IgD-negative memory B cell (primary cell): ENCODE measurements around the gene THSD4. TPM values are rescaled to one million over a fixed set of nuclear protein-coding genes. Genes with fewer than 3 reads are reported as not detected.
A peak's percentile ranks its signal among the peaks of the same experiment; 100 is the strongest.

ENCODE experiments used
- H3K27ac Mint-ChIP-seq, 3 donors: one replicate each; pipeline ENCODE4 v1.8.0; 2020 to 2022; ENCODE audit warnings: mild to moderate bottlenecking in 3 of 3, mixed read lengths in 3 of 3, moderate library complexity in 1 of 3
- H3K27me3 Mint-ChIP-seq: one replicate; pipeline ENCODE4 v1.8.0; 2021; ENCODE audit warnings: mixed read lengths
- H3K36me3 Mint-ChIP-seq: one replicate; pipeline ENCODE4 v1.8.0; 2020; ENCODE audit warnings: mild to moderate bottlenecking, mixed read lengths
- H3K4me1 Mint-ChIP-seq, 3 donors: one replicate each; pipeline ENCODE4 v1.8.0; 2020 to 2022; ENCODE audit warnings: mixed read lengths in 3 of 3, mild to moderate bottlenecking in 1 of 3
- H3K4me3 Mint-ChIP-seq, 4 donors: one replicate each; pipeline ENCODE4 v1.8.0; 2020 to 2022; ENCODE audit warnings: mild to moderate bottlenecking in 4 of 4, mixed read lengths in 4 of 4, moderate library complexity in 3 of 4
- H3K9me3 Mint-ChIP-seq, 3 donors: one replicate each; pipeline ENCODE4 v1.8.0; 2020 to 2021; ENCODE audit warnings: mixed read lengths in 3 of 3, mild to moderate bottlenecking in 1 of 3
- polyA plus RNA-seq: library from polyadenylated mRNA; unstranded; fragments of 300-500 nt; fragmentation: Illumina TruSeq; gene quantifications from one replicate; pipeline ENCODE4 v1.2.3, GENCODE V29; 2021

THSD4 gene
- polyA plus RNA-seq, 1 donor from 2014 or later: not detected

DNA sequence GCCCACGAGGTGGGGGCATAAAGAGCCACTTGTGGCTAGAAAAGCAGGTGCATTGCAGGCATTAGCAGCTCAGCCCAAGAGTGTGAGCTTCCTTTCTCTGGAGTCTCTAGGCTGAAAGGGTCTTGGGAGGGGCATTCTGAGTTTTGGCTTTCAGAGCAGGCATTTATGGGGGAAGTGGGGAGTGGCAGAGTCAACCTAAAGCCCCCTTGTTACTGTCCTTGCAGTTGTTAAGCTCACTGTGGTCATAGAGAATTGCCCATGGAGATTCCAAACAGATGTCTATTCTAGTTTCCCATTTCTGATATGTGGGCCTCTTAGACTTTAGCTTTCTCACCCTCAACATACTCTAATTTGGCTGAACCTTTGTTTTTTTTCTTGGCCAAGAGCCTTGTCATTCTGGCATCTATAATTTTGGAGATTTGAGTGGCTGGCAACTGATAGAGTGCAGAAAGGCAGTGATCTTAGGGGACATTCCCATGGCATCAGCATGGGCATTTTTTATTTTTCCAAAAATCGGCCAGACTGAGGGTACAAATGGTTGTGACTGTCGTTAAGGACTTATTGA is 217.9 kb downstream of the THSD4 start:
- H3K36me3 Mint-ChIP-seq: peaks cover 2% of the 10 kb centered on the region
- H3K9me3 Mint-ChIP-seq: no peaks in the 10 kb centered on the region
- H3K4me1 Mint-ChIP-seq: no peaks in the 10 kb centered on the region
- no peak overlapping the region for H3K4me3 Mint-ChIP-seq
- no peaks in the 10 kb centered on the region for H3K27me3 Mint-ChIP-seq
- peak overlapping the region in 1 of 3 donors; percentile 71 for H3K27ac Mint-ChIP-seq

GRCh38 chr15:71333839-71334238 is 218.6 kb downstream of the THSD4 start:
- peak overlapping the region in 1 of 3 donors; percentile 71 for H3K27ac Mint-ChIP-seq
- H3K27me3 Mint-ChIP-seq: no peaks in the 10 kb centered on the region
- H3K9me3 Mint-ChIP-seq: no peaks in the 10 kb centered on the region
- no peaks in the 10 kb centered on the region for H3K4me1 Mint-ChIP-seq
- no peak overlapping the region for H3K4me3 Mint-ChIP-seq
- H3K36me3 Mint-ChIP-seq: peaks cover 2% of the 10 kb centered on the region

GRCh38 chr15:71334434-71334833 is 219.2 kb downstream of the THSD4 start:
- Mint-ChIP-seq H3K36me3 (peaks cover 2% of the 10 kb centered on the region), H3K4me3 (no peak overlapping the region), H3K27me3 (no peaks in the 10 kb centered on the region), H3K4me1 (no peaks in the 10 kb centered on the region), H3K27ac (no peak overlapping the region), H3K9me3 (no peaks in the 10 kb centered on the region)

DNA sequence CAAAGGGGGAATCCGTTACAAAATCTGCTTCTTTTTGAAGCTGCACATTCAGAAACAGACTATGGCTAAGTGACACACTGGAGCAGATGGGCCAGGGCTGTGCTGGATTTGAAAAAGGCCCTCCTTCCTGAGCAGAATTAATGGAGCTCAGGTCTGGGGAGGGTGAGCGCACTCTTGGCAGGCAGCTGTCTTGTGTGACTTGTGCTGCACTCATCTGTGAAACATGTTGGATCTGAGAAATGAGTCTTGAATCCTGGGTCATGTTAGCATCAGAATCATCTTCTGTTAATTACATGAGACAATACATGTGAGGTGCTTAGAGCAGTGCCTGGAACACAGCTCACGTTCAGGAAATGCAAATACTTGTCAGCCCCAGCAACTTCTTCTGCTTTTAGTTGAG is 219.6 kb downstream of the THSD4 start:
- Mint-ChIP-seq H3K4me1 (no peaks in the 10 kb centered on the region), H3K9me3 (no peaks in the 10 kb centered on the region), H3K27ac (no peak overlapping the region), H3K4me3 (no peak overlapping the region), H3K27me3 (no peaks in the 10 kb centered on the region), H3K36me3 (peaks cover 2% of the 10 kb centered on the region)

DNA sequence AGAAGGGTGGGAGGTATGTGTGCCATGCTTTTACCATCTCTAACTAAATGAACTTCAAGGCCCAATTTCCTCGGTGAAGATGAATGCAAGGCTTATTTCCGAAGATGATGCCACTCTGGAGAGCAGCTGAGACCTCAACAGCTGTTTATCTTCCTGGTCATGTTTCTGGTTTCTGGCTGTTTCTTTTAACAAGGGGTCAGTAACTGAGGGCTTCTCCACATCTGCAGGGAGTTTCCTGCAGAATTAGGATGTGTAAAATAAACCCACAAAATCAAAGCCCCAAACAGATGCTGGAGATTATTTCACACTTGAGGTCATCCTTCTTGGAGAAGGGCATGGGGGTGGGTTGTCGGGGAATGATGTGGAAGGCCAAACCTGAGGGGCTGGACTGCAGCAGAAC is 220.3 kb downstream of the THSD4 start:
- no peaks in the 10 kb centered on the region for H3K27me3 Mint-ChIP-seq
- H3K36me3 Mint-ChIP-seq: peaks cover 2% of the 10 kb centered on the region
- H3K4me3 Mint-ChIP-seq: no peak overlapping the region
- H3K27ac Mint-ChIP-seq: no peak overlapping the region
- H3K9me3 Mint-ChIP-seq: no peaks in the 10 kb centered on the region
- no peaks in the 10 kb centered on the region for H3K4me1 Mint-ChIP-seq

DNA sequence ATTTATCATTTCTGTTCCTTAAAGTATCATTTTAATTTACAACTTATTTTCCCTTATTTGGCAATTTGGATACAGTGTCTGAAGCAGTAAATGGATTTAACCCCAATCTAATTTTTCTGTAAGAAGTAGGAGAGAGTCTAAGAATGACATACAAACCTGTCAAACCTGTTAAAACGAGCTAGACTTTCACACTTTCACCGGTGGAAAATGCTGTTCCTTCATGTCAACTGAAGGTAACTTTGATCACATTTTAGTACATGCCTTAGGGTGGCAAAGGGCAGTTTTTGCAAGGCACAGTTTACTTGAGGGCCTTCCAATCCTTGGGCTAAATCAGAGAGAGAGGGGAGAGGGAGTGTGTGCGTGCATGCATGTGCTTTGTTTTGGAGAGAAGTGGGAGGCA is 221.4 kb downstream of the THSD4 start:
- Mint-ChIP-seq H3K4me1 (no peaks in the 10 kb centered on the region), H3K36me3 (peaks cover 2% of the 10 kb centered on the region), H3K27ac (no peak overlapping the region), H3K4me3 (no peak overlapping the region), H3K9me3 (no peaks in the 10 kb centered on the region), H3K27me3 (peaks cover 3% of the 10 kb centered on the region)

- no peak overlapping the region for H3K27ac Mint-ChIP-seq
- peaks cover 2% of the 10 kb centered on the region for H3K36me3 Mint-ChIP-seq
- no peak overlapping the region for H3K4me3 Mint-ChIP-seq
- peaks cover 4% of the 10 kb centered on the region for H3K27me3 Mint-ChIP-seq
- no peaks in the 10 kb centered on the region for H3K9me3 Mint-ChIP-seq
- H3K4me1 Mint-ChIP-seq: no peaks in the 10 kb centered on the region
Observed at GRCh38 chr15:71337197-71337845, 222.1 kb downstream of the THSD4 start.

GRCh38 chr15:71338265-71338664 is 223.0 kb downstream of the THSD4 start:
- no peaks in the 10 kb centered on the region for H3K4me1 Mint-ChIP-seq
- H3K27ac Mint-ChIP-seq: no peak overlapping the region
- peaks cover 2% of the 10 kb centered on the region for H3K36me3 Mint-ChIP-seq
- H3K27me3 Mint-ChIP-seq: peaks cover 4% of the 10 kb centered on the region
- H3K4me3 Mint-ChIP-seq: no peak overlapping the region
- no peaks in the 10 kb centered on the region for H3K9me3 Mint-ChIP-seq

DNA sequence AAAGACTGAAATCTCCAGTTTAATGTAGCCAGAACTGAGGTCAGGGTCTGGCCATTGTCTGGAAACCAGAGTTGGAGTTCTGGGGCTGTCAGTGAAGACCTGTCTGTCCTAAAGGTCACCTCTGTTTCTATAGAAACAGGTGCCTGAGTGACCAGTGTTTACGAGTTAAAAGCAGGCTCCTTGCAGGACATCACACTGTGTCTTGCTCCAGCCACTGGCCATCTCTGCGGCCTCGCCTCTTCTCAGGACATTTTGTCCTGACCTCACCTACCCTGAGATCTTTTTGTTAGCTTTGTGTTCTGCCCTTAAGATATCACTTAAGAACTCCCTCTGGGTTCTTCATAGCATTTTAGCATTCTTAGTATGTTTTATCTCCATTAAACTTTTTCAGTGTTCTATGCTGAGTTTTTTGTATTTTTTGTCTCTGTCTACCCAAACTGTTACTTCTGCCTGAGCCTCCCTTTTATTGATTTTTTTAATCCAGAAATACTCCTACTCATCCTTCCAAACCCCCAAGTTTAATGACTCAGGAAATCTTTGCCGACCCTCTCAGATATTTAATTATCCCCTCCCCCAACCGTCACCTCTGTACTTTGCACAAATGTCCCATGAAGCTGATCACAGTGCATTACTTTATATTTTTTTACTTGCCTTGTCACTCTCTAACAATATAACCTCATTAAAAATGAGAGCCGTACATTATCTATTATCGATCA is 223.7 kb downstream of the THSD4 start:
- no peaks in the 10 kb centered on the region for H3K4me1 Mint-ChIP-seq
- H3K27me3 Mint-ChIP-seq: peaks cover 4% of the 10 kb centered on the region
- H3K9me3 Mint-ChIP-seq: no peaks in the 10 kb centered on the region
- no peak overlapping the region for H3K27ac Mint-ChIP-seq
- no peak overlapping the region for H3K4me3 Mint-ChIP-seq
- H3K36me3 Mint-ChIP-seq: peaks cover 2% of the 10 kb centered on the region

DNA sequence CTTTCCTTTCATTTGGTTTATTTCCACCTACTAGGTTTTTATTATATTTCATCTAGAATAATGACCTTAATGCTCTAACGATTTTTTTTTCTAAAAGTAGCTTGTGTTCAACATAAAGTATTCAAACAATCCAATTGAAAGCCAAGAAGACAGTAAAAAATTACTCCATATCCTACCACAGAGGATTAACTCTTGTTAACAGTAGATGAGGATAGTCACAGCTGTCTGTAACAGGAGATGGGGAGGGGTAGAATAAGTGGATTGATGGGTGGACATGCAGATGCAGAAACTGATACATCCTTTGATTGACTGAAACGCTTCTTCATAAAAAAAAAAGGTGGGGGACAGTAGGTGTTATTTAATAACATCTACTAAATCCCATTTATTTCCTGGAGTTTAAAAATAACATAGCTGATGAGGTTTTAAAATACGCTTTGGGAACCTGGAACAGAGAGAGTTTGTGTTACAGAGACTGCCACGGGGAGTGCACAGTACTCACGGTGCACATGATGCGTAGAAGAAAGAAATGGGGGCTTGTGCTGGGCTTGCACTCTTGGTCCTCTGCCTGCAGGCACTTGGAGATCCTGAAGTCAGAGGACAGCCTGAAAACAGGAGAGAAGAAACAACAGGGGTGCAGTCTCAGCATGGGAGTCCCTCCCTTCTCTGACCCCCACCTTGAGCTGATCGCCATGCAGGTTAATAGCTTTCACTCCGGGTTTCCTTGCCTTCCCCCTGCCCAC is 226.7 kb downstream of the THSD4 start:
- Mint-ChIP-seq H3K9me3 (no peaks in the 10 kb centered on the region), H3K4me1 (no peaks in the 10 kb centered on the region), H3K27me3 (peaks cover 4% of the 10 kb centered on the region), H3K4me3 (no peak overlapping the region), H3K36me3 (no peaks in the 10 kb centered on the region), H3K27ac (no peak overlapping the region)

DNA sequence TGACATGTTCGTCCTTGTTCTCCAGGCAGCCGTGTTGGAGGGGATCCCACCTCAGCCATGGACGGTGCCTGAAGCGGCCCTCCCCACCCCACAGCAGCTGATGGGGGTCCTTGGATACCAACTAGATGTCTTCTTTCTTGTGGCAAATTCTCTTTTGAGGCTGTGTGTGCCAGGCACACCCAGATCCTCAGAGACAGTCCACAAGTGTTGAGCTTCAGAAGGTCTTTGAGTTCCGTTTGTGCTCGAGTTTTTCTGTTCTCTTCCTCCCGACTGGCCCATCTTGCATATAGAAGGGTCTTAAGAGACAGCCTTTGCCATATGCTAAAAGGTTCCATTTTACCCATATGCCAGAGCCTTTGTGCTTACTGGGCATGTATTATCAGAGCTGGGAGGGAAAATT is 227.4 kb downstream of the THSD4 start:
- no peaks in the 10 kb centered on the region for H3K4me1 Mint-ChIP-seq
- H3K27ac Mint-ChIP-seq: no peak overlapping the region
- H3K4me3 Mint-ChIP-seq: no peak overlapping the region
- peaks cover 6% of the 10 kb centered on the region for H3K27me3 Mint-ChIP-seq
- H3K9me3 Mint-ChIP-seq: no peaks in the 10 kb centered on the region
- H3K36me3 Mint-ChIP-seq: no peaks in the 10 kb centered on the region

DNA sequence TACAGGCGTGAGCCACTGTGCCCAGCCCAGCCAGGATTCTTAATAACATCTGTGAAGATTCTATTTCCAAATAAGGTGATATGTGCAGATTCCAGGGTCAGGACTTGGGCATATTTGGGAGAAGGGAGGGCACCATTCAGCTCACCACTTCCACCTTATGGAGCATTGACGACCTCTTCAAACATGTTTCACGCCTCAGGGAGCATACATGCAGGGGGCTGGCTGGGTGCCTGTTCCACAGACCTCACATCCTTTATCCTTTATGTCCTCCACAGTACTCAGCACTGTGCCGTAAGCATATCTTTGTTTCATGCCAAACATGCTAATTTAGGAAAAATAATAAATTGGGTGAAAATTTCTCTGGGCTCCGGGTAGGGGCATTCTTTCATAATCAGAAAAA is 229.0 kb downstream of the THSD4 start:
- Mint-ChIP-seq H3K9me3 (no peaks in the 10 kb centered on the region), H3K4me1 (no peaks in the 10 kb centered on the region), H3K27me3 (peaks cover 6% of the 10 kb centered on the region), H3K36me3 (no peaks in the 10 kb centered on the region), H3K4me3 (no peak overlapping the region), H3K27ac (no peak overlapping the region)

DNA sequence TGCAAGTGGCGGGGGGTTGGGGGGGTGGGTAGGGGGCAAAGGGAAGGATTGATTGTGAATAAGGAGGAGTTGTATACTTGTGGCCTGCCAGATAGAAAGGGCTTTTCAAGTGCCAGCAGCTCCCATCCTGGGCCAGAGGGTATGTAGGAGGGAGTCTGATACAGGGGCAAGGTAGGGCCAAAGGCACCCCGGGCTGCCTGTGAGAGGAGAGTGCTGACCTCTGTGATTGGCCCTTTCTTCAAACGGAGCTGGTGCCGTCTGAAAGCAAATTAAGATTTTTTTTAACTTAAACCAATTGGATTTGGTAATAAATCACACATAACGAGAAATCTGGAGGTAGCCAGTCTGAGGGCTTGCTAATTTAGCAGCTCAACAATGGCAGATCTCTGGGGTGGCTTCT is 229.9 kb downstream of the THSD4 start:
- Mint-ChIP-seq H3K36me3 (no peaks in the 10 kb centered on the region), H3K9me3 (no peaks in the 10 kb centered on the region)

GRCh38 chr15:71346464-71346863 is 231.2 kb downstream of the THSD4 start:
- Mint-ChIP-seq H3K9me3 (no peaks in the 10 kb centered on the region), H3K27ac (no peak overlapping the region), H3K36me3 (no peaks in the 10 kb centered on the region)

More for the DNA sequence above, 229.9 kb downstream of the THSD4 start:
- H3K27ac Mint-ChIP-seq: no peak overlapping the region
- no peak overlapping the region for H3K4me3 Mint-ChIP-seq
- no peaks in the 10 kb centered on the region for H3K4me1 Mint-ChIP-seq
- H3K27me3 Mint-ChIP-seq: peaks cover 8% of the 10 kb centered on the region

GRCh38 chr15:71348597-71348996 is 233.3 kb downstream of the THSD4 start:
- Mint-ChIP-seq H3K27ac (no peak overlapping the region), H3K36me3 (no peaks in the 10 kb centered on the region), H3K9me3 (no peaks in the 10 kb centered on the region), H3K4me3 (no peak overlapping the region), H3K4me1 (no peaks in the 10 kb centered on the region), H3K27me3 (peaks cover 7% of the 10 kb centered on the region)

More at GRCh38 chr15:71346464-71346863, 231.2 kb downstream of the THSD4 start:
- Mint-ChIP-seq H3K27me3 (peaks cover 6% of the 10 kb centered on the region), H3K4me1 (no peaks in the 10 kb centered on the region), H3K4me3 (no peak overlapping the region)
